ENCODE results near the gene PAX7. TPM values are rescaled to one million over a fixed set of nuclear protein-coding genes. Genes with fewer than 3 reads are reported as not detected.

Gene PAX7
- total RNA-seq, 1 experiment from 2014 or later, result 0.15 TPM

DNA sequence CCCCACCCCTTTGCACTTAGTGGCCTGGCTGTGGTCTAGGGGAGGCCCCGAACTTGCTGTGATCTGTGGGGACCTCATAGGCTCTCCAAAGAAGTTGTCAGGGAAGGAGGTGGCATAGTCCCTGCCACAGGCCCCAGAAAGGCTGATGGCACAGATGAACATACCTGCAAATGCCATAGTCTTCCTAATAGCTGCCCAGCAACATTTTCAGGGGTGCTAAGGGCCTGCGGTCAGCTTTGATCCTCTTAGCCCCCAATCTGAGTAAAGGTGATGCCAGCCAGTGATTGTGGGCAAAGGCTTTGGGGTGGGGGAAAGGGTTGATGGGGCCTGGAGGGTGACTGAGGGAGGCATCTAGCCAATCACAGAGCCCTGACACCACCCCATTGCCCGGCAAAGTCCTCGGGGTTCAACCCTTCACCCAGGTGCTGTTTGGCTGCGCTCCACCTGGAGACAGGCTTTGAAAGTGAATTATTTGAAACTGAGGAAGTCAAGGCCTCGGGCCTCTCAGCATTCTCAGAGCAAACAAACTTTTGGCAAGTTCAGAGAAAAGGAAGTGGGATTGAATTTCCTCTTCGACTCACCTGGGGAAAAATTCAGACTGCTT, 35.8 kb downstream of the PAX7 start:
- no peaks in the 10 kb centered on the region for H3K79me1 ChIP-seq (ENCODE audit: insufficient read depth, low read depth, low read length, poor library complexity, severe bottlenecking)
- H3K27ac ChIP-seq (ENCODE audit: insufficient read length, low read depth, low read length), result no peak overlapping the region
- H4K20me1 ChIP-seq (ENCODE audit: control insufficient read depth, insufficient read depth, insufficient read length), result no peaks in the 10 kb centered on the region
- TF ChIP-seq, protein P1, sequence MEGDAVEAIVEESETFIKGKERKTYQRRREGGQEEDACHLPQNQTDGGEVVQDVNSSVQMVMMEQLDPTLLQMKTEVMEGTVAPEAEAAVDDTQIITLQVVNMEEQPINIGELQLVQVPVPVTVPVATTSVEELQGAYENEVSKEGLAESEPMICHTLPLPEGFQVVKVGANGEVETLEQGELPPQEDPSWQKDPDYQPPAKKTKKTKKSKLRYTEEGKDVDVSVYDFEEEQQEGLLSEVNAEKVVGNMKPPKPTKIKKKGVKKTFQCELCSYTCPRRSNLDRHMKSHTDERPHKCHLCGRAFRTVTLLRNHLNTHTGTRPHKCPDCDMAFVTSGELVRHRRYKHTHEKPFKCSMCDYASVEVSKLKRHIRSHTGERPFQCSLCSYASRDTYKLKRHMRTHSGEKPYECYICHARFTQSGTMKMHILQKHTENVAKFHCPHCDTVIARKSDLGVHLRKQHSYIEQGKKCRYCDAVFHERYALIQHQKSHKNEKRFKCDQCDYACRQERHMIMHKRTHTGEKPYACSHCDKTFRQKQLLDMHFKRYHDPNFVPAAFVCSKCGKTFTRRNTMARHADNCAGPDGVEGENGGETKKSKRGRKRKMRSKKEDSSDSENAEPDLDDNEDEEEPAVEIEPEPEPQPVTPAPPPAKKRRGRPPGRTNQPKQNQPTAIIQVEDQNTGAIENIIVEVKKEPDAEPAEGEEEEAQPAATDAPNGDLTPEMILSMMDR (conservative IDR thresholded peaks at IDR 0.05), result no peak
- H4K91ac ChIP-seq (ENCODE audit: insufficient read length, low read depth, low read length), result no peak overlapping the region
- no peak overlapping the region for H3K9ac ChIP-seq (ENCODE audit: extremely low read depth, insufficient read length, low read length)
- no peaks in the 10 kb centered on the region for H3K23me2 ChIP-seq (ENCODE audit: insufficient read length, low read depth, low read length, poor library complexity, severe bottlenecking)
- WGBS (ENCODE audit: extremely low coverage, insufficient read length, low lambda C conversion rate), result no CpG with 5 or more reads among the region's 7 CpGs
- H3K4me2 ChIP-seq (ENCODE audit: insufficient read depth, insufficient read length, low read length), result no peak overlapping the region
- Mint-ChIP-seq H3K4me1 (peaks cover 9 to 29% of the 10 kb centered on the region in 2 experiments), H3K4me3 (no peak overlapping the region), H3K9me3 (no peaks in the 10 kb centered on the region), H3K27ac (no peak overlapping the region), H3K27me3 (ENCODE audit: low read depth) (peaks cover 94% of the 10 kb centered on the region), H3K36me3 (ENCODE audit: insufficient read depth in 1 of 3, low read depth in 3 of 3) (no peaks in the 10 kb centered on the region)
- no peak overlapping the region; the same call in 1 of the 2 replicates for H2BK15ac ChIP-seq (ENCODE audit: low read depth, low read length)
- H3K18ac ChIP-seq (ENCODE audit: insufficient read length, low read depth, low read length), result no peak overlapping the region
- H3T11ph ChIP-seq (ENCODE audit: low read length), result no peak overlapping the region
- no peaks in the 10 kb centered on the region for H3K4me1 ChIP-seq (ENCODE audit: insufficient read depth, low read length)
- no peak overlapping the region for H3K56ac ChIP-seq (ENCODE audit: insufficient read length, low read depth, low read length)
- H3K23ac ChIP-seq (ENCODE audit: insufficient read length, low read depth, low read length), result no peak overlapping the region
- H2BK5ac ChIP-seq (ENCODE audit: insufficient read length, low read length), result no peak overlapping the region
- H3K27me3 ChIP-seq (ENCODE audit: insufficient read depth, low read length), result no peaks in the 10 kb centered on the region; the same call in 1 of the 2 replicates
- no peak overlapping the region for H2BK12ac ChIP-seq (ENCODE audit: insufficient read length, low read depth, low read length)
- H3K4ac ChIP-seq (ENCODE audit: low read depth, low read length), result no peak overlapping the region
- no peaks in the 10 kb centered on the region for H3K9me3 ChIP-seq (ENCODE audit: control insufficient read depth, low read depth, low read length)
- H2BK120ac ChIP-seq (ENCODE audit: low read depth, low read length, poor library complexity, severe bottlenecking), result no peak overlapping the region
- no peak overlapping the region for H2AFZ ChIP-seq (ENCODE audit: low read length)
- H3K14ac ChIP-seq (ENCODE audit: insufficient read depth, low read length), result no peak overlapping the region
- no peak overlapping the region for H2BK20ac ChIP-seq (ENCODE audit: low read depth, low read length, poor library complexity, severe bottlenecking)
- H2AK5ac ChIP-seq (ENCODE audit: insufficient read length, low read length), result no peak overlapping the region
- no peaks in the 10 kb centered on the region for H3K79me2 ChIP-seq (ENCODE audit: insufficient read depth, low read length)
- H4K8ac ChIP-seq (replicated peaks; ENCODE audit: insufficient read length, low read depth, low read length), result no peak overlapping the region
- no peak overlapping the region for H4K5ac ChIP-seq (ENCODE audit: insufficient read length, low read depth, low read length)
- no peak for DNase-seq

Measured in H9 (cell line).